IPS-11a (cell line): ENCODE results near the gene PRMT7.

Source experiments
- H3K4me3 ChIP-seq: one replicate; pipeline ENCODE4 v1.5.1; 2013; ENCODE audit warnings: low read depth, low read length, control low read depth

The PRMT7 gene, protein sequence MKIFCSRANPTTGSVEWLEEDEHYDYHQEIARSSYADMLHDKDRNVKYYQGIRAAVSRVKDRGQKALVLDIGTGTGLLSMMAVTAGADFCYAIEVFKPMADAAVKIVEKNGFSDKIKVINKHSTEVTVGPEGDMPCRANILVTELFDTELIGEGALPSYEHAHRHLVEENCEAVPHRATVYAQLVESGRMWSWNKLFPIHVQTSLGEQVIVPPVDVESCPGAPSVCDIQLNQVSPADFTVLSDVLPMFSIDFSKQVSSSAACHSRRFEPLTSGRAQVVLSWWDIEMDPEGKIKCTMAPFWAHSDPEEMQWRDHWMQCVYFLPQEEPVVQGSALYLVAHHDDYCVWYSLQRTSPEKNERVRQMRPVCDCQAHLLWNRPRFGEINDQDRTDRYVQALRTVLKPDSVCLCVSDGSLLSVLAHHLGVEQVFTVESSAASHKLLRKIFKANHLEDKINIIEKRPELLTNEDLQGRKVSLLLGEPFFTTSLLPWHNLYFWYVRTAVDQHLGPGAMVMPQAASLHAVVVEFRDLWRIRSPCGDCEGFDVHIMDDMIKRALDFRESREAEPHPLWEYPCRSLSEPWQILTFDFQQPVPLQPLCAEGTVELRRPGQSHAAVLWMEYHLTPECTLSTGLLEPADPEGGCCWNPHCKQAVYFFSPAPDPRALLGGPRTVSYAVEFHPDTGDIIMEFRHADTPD

DNA sequence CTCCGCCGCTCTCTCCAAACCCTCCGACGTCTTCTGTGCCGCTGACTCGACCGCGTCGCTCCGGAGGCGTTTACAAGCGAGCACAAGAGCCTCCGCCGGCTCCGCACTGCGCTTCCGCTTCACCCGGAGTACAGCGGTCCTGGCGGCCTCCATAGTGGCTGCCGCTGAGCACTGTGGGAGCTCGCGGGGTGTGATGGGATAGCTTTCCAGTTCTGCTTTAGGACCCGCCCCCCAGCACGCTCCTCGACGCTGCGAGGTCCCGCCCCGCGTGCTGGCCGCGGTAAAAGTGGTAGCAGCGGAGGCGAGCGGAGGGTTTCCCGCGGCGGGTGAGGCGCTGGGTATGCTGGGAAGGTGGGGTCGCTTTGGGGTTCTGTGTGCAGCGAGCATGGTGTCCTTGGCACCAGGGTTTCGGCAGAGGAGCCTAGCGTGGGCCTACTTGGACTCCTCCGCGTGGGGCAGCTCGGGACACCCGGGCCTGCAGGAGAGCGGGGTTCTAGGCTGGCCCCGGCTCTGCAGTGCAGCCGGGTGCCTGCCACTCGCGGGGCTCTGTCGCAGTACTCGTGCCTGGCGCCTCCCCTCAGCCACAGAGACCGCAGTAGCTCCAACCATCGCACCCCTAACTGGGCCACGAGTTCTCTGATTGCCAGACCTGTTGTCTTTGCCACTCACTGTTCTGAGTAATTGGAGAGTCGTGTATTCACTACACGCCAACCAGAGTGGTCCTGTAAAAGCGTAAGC, at the start of gene PRMT7, which contains the start of gene SLC7A6OS:
TSS of gene PRMT7 (plus strand) at position 246 of the 738 bp plus-strand sequence. CDS start 4,961 bp downstream, outside the sequence.
TSS of gene SLC7A6OS (minus strand) at position 173 of the 738 bp plus-strand sequence. CDS start at position 153, 20 bp downstream.
- peak within 1 kb of the TSS; percentile 98 for H3K4me3 ChIP-seq

DNA sequence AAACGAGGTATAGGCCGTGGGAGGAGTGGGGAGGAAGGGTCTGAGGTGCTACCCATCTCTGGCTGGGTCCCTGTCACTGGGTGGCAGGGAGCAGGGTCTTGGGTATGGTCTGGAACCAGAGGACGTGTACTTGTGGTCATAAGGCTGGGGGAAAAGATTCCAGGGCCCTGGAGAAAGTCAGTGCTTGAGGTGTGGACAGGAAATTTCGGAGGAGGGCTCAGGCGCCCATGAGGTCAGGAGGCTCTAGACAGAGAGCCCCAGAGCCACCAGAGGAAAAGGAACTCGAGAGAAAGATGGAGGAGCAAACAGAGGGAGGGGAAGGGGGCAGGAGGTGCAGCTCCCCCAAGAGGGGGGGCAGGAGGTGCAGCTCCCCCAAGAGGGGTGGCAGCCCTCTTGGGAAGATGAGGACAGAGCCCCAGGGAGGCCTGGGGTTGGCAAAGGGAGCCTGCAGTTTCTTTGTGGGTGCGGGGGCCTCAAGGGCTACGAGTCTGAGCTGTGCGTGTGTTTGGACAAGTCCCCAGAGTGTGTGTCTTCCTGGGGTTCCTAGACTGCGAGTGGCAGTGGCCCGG, 47.2 kb upstream of the PRMT7 start:
- peak overlapping the region; percentile 85 for H3K4me3 ChIP-seq

DNA sequence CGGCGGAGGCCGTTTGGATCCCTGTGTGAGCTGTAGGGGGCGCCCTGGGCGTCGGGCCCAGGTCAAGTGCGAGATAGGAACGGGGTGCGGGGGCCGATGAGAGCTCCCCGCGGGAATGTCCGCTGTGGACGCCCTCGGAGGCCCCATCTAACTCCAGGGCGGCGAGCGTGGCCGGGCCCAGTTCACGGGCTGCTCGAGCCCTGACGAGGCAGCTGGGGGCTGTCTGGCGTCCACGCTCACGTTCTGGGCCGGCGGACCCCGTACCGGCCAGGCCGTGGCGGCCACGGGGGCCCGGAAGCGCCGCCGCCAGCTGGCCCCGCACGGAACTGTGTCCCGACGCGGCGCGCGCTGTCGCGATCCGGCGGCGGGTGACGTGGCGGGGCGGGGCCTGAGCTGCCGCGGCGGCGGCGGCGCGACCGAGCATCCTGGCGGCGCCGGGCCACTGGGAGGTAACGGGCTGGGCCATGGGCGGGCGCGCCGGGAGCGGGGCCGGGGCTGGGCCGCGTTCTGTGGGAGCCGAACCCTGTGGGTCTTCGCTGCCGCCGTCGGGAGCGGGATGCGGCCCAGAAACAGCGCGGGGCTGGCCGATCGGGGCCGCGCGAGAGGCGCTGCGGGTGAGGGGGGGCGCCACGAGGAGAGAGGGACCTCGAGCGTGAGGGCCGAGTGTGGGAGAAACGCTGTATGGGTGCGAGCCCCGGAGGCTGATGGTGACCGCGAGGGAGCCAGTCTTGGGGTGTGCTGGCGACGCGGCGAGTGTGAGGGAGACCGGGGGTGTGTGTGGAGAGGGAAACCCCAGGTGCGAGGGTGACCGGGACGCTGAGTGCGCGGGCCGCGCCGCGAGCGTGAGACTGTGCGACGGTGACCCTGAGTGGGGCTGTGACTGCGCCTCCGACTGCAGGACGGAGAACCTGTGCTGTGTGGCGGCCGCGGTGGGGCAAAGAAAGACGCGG, 46.4 kb upstream of the PRMT7 start, which contains the start of gene SLC7A6:
TSS of gene SLC7A6 (plus strand) at position 399 of the 950 bp plus-strand sequence. CDS start 10,201 bp downstream, outside the sequence.
- peak within 1 kb of the TSS; percentile 85 for H3K4me3 ChIP-seq

DNA sequence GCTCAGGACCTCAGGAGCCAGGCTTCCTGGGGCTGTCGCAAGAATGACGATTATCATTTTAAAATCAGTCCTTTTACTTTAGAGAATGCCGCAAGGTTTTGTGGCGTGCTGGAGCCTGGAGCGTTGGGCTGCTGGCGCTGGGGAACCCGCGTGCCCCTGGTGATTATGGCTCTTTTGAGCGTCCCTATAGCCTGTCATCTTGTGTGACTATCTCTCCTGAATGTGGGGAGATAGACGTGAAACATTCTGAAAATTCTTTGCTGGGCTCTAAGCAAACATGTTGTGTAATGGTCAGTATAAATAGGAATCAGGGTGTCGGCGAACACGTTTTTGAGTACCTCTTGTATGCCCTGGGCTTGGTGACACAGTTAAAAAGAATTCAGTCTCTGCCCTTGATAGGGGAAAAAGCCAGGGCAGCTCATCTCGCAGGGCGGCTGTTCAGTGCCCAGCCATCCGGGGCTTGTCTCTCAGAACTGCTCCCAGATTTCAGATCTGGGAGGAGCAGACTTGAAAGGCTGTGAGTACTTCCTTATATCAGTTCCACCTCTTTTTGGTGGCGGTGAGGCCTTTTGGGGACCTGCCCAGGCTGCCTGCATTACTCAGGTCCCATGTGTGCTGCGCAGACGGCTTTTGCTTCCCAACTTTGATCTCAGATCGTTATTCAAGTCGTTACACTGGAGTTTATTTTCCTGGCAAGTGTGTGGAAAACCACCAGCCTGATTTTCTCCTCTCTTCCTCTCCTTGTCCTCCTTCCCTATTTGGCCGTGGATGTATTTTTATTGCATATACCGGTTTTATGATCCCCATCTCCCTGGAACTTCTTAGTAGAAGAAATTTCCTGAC, 45.5 kb upstream of the PRMT7 start:
- peak overlapping the region; percentile 85 for H3K4me3 ChIP-seq

DNA sequence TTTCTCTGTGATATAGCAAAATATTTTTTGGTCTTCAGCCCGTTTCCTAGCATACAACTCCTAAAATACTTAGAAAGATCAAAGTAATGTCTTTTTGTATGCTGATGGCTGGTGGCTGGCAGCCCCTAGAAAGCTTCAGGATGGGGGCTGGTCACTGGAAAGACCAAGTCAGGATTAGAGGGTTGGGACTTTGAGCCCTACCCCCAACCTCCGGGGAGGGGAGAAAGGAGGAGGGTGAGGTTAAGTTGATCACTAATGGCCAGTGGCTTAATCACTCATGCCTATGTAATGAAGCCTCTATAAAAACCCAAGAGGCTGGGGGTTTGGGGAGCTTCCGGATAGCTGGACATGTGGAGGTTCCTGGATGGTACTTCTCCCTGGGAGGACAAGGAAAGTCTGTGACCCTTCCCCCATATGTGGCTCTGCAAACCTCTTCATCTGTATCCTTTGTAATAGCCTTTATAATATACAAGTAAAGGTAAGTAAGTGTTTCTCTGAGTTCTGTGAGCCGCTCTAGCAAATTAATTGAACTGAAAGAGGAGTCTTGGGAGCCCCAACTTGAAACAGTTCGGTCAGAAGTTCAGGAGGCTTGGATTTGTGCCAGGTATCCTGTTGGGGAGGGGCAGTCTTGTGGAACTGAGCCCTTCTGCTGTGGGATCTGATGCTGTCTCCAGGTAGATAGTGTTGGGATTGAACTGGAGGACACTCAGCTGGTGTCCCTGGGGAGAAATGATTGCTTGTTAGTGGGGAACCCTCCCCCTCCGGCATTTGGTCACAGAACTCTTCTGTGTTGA, 43.0 kb upstream of the PRMT7 start:
- no peak overlapping the region for H3K4me3 ChIP-seq

DNA sequence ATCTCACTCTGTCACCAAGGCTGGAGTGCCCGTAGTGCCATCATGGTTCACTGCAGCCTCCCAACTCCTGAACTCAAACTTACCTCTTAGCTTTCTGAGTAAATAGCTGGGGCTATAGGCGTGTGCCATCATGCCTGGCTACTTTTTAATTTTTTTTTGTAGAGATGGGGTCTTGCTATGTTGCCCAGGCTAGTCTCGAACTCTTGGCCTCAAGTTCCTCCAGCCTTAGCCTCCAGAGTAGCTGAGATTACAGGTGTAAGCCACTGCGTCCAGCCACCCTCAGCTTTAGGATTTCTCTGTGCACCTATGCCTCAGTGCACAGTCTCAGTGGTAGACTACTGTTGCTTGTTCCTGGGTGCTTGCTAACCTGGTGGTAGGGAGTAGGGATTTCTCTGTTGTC, 41.0 kb upstream of the PRMT7 start:
- no peak overlapping the region for H3K4me3 ChIP-seq

DNA sequence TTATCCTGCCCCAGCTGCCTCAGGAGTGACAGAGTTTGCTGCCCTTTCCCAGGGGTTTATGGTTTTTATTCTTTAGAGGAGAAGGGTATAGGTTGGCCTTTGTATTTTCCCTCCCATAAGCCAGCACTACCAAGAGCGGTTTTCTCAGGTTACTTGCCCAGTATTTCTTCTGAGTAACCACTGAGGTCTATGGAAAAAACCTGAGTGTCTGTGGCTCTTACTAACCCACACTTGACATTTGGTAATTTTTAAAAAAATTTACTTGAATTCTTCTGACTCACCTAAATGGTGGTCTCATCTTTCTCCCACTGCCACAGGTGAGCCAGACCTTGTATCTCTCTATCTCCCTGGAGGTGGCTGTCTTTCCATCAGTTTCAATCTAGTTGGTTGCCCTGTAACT, 40.5 kb upstream of the PRMT7 start:
- no peak overlapping the region for H3K4me3 ChIP-seq

DNA sequence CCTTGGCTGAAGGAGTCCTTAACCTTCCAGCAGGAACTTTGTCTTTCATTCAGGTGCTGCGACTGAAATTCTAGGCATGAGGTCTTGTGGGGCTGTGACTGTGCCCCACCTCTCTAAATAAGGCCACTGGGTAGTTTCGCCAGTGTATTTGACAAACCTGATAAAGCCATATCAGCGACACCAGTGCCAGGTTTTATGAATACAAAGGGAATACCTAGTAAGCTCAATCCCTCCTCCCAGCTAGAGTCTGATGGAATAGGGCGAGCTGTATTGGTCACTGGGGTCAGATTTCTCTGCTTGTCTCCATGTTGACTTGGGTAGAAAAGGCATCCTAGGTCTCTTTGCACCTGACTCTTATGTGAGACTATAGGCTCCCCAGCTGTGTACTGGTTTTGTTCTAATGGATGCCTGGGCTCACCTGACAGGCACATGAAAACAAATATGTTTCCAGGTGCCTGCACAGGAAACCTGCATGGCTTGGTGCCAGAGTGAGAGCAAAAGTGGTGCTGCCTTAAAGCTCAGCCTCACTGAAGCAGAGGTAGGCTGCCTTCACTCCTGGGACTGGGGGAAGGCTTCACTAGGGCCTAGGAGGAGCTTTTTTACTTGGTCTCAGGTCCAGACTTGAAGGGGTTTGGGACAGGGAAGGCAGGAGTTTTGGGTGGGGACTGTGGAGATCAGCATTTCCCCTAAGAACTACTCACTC, 38.2 kb upstream of the PRMT7 start:
- no peak overlapping the region for H3K4me3 ChIP-seq

DNA sequence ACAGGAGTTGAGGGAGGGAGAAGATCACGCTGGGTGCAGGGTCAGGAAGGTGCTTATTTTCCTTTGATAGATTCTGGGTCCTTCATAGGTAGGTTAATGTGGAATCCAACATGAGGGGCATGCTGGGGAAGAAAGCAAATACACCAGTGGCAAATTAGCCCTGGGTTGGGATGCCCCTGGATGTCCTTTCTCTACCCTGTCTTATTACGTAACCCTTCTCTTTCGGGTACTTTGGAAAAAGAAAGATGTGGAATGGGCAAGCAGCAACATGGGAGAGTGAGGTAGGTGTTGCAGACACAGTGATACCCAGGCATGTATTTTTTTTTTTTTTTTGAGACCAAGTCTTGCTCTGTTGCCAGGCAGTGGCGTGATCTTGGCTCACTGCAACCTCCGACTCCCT, 37.4 kb upstream of the PRMT7 start:
- H3K4me3 ChIP-seq, result no peak overlapping the region

DNA sequence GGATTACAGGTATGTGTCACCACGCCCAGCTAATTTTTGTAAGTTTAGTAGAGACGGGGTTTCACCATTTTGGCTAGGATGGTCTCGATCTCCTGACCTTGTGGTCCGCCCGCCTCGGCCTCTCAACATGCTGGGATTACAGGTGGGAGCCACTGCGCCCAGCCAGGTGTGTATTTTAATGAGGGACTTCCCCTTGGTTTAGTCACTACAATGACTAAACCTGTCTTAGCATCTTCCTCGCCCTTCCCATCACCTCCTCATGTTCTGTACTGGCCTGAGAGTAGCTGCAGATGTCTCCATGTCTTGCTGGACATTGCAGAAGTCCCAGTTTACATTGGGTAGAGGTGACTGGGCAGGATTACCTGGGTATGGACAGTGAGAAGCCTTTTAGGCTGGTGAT, 36.9 kb upstream of the PRMT7 start:
- H3K4me3 ChIP-seq, result no peak overlapping the region

DNA sequence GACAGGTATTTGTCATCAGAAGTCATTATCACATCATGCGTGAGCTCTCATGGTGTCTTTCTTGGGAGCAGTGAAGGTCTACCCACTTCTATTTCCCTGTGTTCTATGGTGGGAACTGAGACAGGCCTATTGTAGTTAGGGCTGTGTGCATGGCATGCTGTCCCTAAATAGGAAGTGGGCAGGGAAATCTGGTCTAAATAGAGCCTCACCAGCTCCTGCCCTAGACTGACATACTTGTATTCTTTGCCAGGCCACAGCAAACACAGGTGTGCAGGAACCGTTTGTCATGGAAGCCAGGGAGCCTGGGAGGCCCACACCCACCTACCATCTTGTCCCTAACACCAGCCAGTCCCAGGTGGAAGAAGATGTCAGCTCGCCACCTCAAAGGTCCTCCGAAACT, 36.4 kb upstream of the PRMT7 start:
- no peak overlapping the region for H3K4me3 ChIP-seq

DNA sequence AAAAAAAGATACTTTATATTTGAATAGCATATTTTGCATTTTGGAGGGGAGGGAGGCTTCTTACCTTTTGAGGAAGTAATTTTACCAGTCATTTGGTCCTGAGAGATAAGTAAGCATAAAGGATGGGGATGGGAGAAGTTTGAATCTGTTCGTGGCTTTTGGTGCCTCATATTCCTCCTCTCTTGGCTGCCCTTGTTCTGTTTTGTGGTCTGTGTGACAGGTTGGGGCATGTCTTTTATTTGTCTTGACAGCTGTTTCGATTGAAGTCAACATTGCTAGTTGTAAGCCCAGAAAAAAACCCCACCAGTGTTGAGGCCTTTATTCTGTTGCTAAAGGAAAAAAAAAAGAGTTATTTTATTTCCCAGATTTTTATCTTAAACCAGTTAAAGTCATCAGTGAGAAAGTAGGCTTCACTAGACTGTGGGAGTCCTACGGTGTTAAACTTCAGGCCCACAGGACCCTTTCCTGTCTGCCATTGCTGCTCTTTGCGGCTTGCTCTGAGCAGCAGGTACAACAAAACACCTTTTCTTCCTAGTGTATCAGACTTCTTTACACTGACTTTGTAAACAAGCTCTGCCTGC, 35.1 kb upstream of the PRMT7 start:
- no peak overlapping the region for H3K4me3 ChIP-seq

DNA sequence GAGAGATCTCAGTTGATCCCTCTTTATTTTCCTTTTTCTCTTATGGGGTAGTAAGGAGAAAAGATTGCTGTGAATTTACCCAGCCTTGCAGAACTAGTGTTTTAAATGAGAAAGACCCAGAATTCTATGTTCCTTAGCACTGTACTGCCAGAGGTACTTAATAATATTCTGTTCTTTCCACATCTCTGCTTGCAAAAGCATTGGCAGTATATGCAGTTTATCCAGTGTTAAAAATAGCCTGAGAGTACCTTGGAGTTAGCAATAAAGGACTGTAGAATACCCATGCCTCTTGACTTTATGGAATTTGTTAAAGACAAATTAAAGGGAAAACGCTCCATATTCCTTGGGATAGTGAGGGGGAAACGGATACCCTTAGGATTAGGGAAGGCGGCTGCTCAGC, 34.6 kb upstream of the PRMT7 start:
- H3K4me3 ChIP-seq, result no peak overlapping the region

DNA sequence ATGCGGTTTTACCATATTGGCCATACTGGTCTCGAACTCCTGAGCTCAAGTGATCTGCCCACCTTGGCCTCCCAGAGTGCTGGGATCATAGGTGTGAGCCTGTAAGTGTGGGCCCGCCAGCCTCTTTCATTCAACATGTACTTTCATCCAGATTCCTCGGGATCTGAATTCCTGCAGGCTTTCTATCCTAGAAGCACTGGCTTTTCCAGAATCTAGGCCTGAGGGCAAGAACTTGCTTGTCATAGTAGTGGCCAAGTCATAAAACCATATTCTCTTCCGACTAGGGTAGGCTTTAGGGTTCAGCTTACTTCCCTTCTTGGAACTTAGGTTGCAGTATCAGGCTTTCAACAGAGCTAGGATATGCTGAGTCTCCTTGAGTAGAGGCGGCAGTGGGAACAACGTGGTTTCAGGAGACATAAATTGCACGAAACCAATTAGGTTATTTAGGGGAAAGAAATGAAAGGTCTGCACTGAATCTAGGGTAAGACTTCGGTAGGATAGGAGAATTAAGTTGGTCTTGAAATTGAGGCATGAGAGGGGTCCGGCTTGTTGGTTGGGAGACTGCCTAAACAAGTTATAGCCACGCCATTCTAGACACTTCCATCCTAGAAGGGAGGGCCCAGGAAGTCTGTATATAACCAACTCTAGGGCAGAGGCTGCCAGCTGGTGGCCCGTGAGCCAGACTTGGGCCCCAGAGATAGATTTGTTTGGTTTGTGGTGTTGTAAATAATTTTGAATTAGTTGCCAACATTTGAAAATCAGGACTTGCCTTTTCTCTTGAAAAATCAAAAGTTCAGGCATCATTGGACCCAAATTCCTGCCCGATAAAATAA, 30.9 kb upstream of the PRMT7 start:
- no peak overlapping the region for H3K4me3 ChIP-seq

DNA sequence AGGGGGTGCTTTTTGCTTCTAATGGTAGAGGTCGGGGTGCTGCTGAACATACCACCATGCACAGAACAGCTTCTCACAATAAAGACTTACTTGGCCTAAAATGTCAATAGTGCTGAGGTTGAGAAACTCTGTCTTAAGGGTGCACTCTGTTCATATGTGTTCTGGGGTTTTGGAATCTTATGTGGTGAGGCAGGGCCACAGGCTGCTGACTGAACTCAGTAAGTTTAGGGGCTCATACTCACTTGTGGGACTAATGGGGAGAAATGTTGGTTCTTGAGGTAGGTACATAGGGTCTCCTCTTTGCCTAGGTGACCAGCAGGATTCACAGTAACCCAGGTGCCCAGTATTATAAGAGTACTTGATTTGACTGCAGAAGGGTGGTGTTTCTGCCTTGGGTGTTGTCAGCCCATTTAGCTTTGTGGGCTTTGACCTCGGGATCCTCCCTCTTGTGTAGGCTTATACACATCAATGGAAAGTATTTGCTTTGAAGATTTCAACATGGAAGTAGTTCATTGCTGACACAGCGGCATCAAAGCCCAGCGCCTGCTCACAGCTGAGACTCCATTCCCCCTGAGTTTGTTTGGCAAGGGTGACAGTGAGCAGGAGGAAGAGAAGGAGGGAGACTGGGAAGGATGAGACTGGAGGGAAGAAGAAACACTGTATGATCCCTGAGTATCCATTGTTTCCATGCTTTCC, 29.3 kb upstream of the PRMT7 start:
- H3K4me3 ChIP-seq, result no peak overlapping the region

DNA sequence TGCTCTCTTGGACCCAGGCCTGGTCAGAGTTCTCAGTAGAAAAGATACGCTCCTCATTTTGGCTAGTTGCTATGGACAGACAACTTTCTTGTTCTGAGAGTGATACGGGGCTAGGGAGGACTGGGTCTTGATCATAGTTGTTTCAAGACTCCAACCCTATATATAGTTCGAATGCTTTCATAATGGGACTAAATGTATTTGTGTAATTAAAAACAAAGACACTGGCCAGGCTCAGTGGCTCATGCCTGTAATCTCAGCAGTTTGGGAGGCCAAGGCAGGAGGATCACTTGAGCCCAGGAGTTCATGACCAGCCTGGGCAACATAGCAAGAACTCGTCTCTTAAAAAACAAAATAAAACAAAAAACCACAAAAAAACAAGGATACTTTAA, 28.8 kb upstream of the PRMT7 start:
- H3K4me3 ChIP-seq, result no peak overlapping the region
